ENCODE data around the gene ZNF680.
"Not testable (repeated sequence)": the region's sequence is repeated elsewhere in the genome, so short reads cannot be mapped to it uniquely, and the experiment has no call there.

The ZNF680 gene

GRCh38 chr7:64562626-64563278 lies at the start of gene ZNF680:
TSS of gene ZNF680 (minus strand) at chr7:64563071. CDS start at chr7:64562954, 117 bp downstream.
- peak; percentile 70 to 76 for DNase-seq (ENCODE audit: extremely low read depth in 1 of 2, low read depth in 1 of 2)

GRCh38 chr7:64612452-64612851 lies 49.6 kb upstream of the ZNF680 start:
- DNase-seq (ENCODE audit: extremely low read depth in 1 of 2, low read depth in 1 of 2): no peak

DNA sequence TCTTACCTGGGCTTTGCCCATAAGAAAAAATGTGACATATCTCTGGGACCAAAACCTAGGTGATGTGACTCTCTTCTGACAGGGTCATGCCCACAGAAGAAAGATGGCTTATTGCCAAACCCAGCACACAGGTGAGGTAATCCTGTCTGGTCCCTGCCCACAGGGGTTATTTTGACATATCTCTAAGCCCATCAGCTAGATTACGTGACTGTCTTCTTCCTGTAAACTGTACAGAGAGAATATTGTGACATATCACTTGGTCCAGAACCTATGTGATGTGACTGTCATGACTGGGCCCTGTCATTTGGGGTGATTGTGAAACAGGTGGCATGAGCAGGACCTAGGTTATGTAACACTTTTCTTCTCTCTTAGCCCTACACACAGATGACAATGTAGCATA lies 48.8 kb upstream of the ZNF680 start:
- no peak for DNase-seq (ENCODE audit: extremely low read depth in 1 of 2, low read depth in 1 of 2)

- no peak for DNase-seq (ENCODE audit: extremely low read depth in 1 of 2, low read depth in 1 of 2)
These were observed 48.1 kb upstream of the ZNF680 start for GRCh38 chr7:64610997-64611396.

- DNase-seq (ENCODE audit: extremely low read depth in 1 of 2, low read depth in 1 of 2): no peak
These were observed 45.4 kb upstream of the ZNF680 start for GRCh38 chr7:64608116-64608910.

DNA sequence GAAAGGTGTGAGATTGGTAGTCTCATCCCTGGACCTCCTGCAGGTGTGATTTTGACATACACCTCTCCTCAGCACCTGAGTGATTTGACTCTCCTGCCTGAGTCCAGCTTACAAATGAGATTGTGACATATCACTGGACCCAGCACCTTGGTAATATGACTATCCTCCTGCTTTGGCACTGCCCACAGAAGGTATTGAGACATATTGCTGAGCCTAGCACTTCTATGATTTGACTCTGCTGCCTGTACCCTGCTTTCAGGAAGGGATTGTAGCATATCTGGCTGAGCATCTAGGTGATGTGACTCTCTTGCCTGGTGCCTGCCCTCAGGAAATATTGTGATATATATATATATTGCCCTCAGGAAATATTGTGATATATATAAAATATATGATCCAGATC lies 43.5 kb upstream of the ZNF680 start:
- no peak for DNase-seq (ENCODE audit: extremely low read depth in 1 of 2, low read depth in 1 of 2)

GRCh38 chr7:64603271-64603670 lies 40.4 kb upstream of the ZNF680 start:
- DNase-seq (ENCODE audit: extremely low read depth in 1 of 2, low read depth in 1 of 2): no peak

GRCh38 chr7:64602518-64602917 lies 39.6 kb upstream of the ZNF680 start:
- no peak for DNase-seq (ENCODE audit: extremely low read depth in 1 of 2, low read depth in 1 of 2)

DNA sequence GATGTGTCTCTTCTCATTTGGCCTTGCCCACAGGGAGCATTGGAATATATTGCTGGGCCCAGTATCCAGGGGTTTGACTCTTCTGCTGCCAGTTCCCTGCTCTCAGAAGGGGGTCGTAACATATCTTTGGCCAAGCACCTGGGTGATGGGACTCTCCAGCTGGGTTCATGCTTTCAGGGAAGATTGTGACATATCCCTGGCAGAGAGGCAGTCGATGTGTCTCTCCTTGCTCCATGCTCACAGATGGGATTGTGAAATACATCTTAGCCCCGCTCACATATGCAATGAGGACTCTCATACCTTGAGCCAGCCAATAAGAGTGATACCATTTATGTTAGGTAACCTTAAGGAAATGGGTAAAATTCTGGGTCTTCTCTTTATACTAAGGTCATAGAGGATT lies 39.2 kb upstream of the ZNF680 start:
- DNase-seq (ENCODE audit: extremely low read depth in 1 of 2, low read depth in 1 of 2): no peak

DNA sequence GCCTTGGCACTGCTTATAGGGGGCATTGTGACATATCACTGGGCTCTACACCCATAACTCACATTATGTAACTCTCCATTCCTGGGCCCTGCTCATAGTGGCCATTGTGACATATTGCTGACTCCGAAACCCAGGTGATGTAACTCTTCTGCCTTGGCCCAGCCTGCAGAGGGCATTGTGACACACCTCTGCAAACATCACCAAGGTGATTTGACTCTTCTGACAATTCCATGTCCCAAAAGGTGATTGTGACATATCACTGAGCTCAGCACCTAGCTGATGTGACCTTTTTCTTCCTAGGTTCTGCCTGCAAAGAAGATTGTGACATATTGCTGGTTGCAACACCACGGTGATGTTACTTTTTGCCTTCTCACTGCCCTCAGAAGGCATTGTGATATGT lies 36.5 kb upstream of the ZNF680 start:
- no peak for DNase-seq (ENCODE audit: extremely low read depth in 1 of 2, low read depth in 1 of 2)

- no peak for DNase-seq (ENCODE audit: extremely low read depth in 1 of 2, low read depth in 1 of 2)
These were observed 28.1 kb upstream of the ZNF680 start for GRCh38 chr7:64590971-64591370.

- no peak for DNase-seq (ENCODE audit: extremely low read depth in 1 of 2, low read depth in 1 of 2)
These were observed 19.3 kb upstream of the ZNF680 start for GRCh38 chr7:64581926-64582894.

GRCh38 chr7:64581391-64581790 lies 18.5 kb upstream of the ZNF680 start:
- DNase-seq (ENCODE audit: extremely low read depth in 1 of 2, low read depth in 1 of 2): no peak

DNA sequence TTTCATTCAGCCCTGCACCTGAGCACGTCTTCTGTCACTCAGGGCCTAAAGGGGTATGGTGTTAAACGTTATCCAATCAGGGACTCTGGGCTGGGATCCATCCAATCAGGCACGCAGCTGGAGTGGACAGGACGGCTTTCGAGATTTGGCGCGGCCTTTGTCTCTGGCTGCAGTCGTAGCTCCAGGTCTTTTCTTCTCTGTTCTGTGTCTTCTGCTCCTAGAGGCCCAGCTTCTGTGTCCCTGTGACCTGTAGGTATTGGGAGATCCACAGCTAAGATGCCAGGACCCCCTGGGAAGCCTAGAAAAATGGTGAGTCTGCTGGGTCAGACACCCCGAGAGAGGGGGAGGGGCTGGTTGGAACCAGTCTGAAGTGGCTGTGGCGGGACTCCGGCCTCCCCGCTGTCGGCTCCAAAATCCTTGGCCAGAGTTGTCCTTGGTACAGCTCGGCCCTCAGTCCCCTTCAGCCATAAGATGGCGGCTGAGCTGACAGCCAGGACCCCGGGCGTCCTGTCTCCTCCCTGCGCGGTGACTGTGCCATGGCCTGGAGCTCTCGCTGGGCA lies 11.7 kb upstream of the ZNF680 start:
- no peak for DNase-seq (ENCODE audit: extremely low read depth in 1 of 2, low read depth in 1 of 2)

DNA sequence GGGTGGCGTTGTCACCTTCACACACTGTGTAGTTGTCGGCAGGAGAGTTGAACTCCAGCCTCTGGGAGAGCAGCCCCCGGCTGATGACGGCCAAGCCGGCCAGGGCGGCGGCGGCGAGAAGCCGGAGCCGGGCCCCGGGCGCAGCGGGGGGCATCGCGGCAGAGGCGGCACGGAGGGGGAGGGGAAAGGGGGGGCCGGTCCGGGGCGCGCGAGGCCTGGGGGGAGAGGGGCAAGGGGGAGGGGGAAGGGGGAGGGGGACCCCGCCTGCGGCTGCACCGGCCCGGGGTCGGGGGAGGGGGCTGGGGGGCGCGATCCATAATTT lies 7.4 kb upstream of the ZNF680 start:
- not testable (repeated sequence) for DNase-seq (ENCODE audit: extremely low read depth in 1 of 2, low read depth in 1 of 2)

DNA sequence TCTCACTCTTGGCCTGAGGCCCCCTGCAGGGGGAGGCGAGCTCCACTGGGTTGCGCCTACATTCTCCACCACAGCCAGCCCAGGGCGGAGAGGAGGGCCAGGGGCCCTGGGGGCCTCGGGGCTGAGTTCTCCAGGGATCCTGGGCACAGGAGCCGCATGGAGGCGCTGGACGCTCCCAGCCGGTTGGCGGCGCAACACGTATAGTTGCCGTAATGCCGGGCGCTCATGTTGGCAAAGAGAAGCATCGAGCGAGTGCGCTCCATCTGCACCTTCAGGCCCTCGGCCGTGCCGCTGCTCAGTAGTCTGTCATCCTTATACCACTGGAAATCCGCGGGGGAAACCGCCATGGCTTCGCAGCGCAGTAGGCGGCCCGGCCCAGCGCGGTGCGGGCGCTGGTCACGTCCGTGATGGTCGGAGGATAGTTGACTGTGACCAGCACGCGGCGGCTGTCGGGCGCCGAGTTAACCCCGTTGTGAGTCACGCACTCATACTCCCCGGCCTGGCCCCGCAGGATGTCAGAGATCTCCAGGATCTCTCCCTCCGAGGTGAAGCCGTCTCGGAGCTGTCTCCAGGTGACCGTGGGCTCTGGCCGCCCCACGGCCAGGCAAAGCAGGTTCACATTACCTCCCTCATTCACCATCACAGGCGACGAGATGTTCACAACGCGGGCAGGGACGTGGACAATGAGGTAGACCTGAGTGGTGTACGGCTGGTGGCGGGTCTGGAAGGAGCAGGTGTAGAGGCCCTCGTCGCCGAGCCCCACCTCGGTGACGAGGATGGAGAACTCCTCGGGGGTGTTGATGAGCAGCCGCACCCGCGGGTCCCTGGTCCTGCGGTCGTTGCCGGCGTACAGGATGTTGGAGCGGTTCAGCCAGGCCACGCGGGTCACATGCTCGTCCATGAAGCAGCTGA lies 6.8 kb upstream of the ZNF680 start:
- DNase-seq (ENCODE audit: extremely low read depth in 1 of 2, low read depth in 1 of 2): peak in 1 of 2 donors; percentile 9

DNA sequence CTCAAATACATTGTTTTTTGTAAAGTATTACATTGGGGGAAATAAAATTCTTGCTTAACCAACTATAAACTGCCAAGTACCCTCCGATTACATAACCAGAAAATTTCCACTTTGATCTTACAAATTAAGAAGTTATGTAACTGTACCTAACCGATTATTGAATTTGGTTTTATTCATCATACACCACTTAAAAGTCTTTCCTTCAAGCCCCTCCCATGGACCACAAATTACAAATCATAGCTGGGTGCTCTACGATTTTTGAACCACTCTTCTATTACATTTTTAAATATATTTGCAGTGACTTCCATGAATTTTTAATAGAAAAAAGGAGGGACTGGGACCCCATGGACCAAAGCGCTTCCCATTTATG lies 630 bp downstream of the ZNF680 start:
- DNase-seq (ENCODE audit: extremely low read depth in 1 of 2, low read depth in 1 of 2): no peak

DNA sequence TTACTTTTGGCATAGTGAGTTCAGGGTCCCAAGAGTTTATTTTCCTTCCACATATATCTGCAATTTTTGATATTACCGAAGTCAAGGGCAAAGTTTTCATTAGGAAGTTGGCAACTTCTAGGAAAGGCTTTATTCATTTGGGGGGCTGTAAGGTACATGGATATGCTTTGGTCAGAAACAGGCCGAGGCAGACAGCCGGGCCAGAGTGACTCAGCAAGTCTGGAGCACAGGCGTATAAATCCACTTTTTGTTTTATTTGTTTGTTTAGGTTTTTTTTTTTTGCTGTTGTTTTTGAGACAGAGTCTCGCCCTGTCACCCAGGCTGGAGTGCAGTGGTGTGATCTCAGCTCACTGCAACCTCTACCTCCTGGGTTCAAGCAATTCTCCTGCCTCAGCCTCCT lies 3.7 kb downstream of the ZNF680 start:
- DNase-seq (ENCODE audit: extremely low read depth in 1 of 2, low read depth in 1 of 2): no peak

GRCh38 chr7:64558781-64559180 lies 4.1 kb downstream of the ZNF680 start:
- DNase-seq (ENCODE audit: extremely low read depth in 1 of 2, low read depth in 1 of 2): no peak

DNA sequence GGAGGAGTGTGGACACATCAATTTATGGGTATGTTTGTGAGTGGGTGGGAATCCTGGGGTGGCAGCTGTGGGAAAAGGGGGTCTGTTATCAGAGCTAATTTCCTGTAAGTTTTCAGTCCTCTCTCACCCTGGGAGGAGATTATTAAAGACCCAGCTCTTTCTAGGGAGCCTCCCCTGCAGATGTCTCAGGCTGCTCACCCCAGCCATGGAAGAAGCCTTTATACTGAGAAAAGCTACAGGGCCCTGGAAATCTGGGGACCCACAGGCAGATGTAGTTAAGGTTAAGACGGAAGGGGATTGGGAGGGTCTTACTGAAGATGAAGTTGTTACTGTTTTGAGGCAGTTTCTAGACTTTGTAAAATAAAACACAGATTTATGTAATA lies 4.6 kb downstream of the ZNF680 start:
- DNase-seq (ENCODE audit: extremely low read depth in 1 of 2, low read depth in 1 of 2): no peak

All from activated CD8-positive, alpha-beta memory T cell treated with anti-CD3 and anti-CD28 coated beads for 1 hour (primary cell).